ENCODE measurements around the gene C1orf94. TPM values are rescaled to one million over a fixed set of nuclear protein-coding genes. Genes with fewer than 3 reads are reported as not detected.

C1orf94 gene
- total RNA-seq (2014; rRNA removed; shearing (Covaris generic)), result 0.39 TPM in 1 of 2 replicates, not detected in the other

- H3K9me3 ChIP-seq (replicated peaks), result no peaks in the 10 kb centered on the region
- 0 out of 2 replicates have a peak, but pooled peaks cover 4% of the 10 kb centered on the region for H3K27me3 ChIP-seq (replicated peaks)
- no peaks in the 10 kb centered on the region for H3K4me1 ChIP-seq (replicated peaks)
- no peak for DNase-seq (ENCODE audit: low read depth in 1 of 2, low spot score in 2 of 2)
- no peak within 1 kb of the TSS for H3K4me3 ChIP-seq
- H3K27ac ChIP-seq, result no peak within 1 kb of the TSS
- H3K36me3 ChIP-seq, result no peaks in the 10 kb centered on the region
Observed at GRCh38 chr1:34176830-34177603, at the start of gene C1orf94. C1orf94 (plus strand) TSS chr1:34176907; CDS start chr1:34177790, 883 bp downstream.

- peak in 1 of 2 experiments; percentile 32 for DNase-seq (ENCODE audit: low read depth in 1 of 2, low spot score in 2 of 2)
- H3K27me3 ChIP-seq (replicated peaks), result no peaks in the 10 kb centered on the region
- no peak overlapping the region for H3K27ac ChIP-seq
- H3K36me3 ChIP-seq, result no peaks in the 10 kb centered on the region
- H3K4me1 ChIP-seq (replicated peaks), result no peaks in the 10 kb centered on the region
- H3K9me3 ChIP-seq (replicated peaks), result no peaks in the 10 kb centered on the region
- no peak overlapping the region for H3K4me3 ChIP-seq
Observed at GRCh38 chr1:34127006-34128000, 49.4 kb upstream of the C1orf94 start.

- no peak overlapping the region for H3K4me3 ChIP-seq
Observed at GRCh38 chr1:34128186-34128889, 48.4 kb upstream of the C1orf94 start.

GRCh38 chr1:34129630-34130029 lies 47.1 kb upstream of the C1orf94 start:
- Histone ChIP-seq H3K27ac (no peak overlapping the region), H3K9me3 (replicated peaks) (no peaks in the 10 kb centered on the region), H3K36me3 (no peaks in the 10 kb centered on the region), H3K27me3 (replicated peaks) (no peaks in the 10 kb centered on the region), H3K4me3 (no peak overlapping the region), H3K4me1 (replicated peaks) (no peaks in the 10 kb centered on the region)
- DNase-seq (ENCODE audit: low read depth in 1 of 2, low spot score in 2 of 2), result peak in 1 of 2 experiments; percentile 16

More at GRCh38 chr1:34128186-34128889, 48.4 kb upstream of the C1orf94 start:
- H3K27me3 ChIP-seq (replicated peaks), result no peaks in the 10 kb centered on the region
- H3K4me1 ChIP-seq (replicated peaks), result no peaks in the 10 kb centered on the region
- H3K36me3 ChIP-seq, result no peaks in the 10 kb centered on the region
- no peak overlapping the region for H3K27ac ChIP-seq
- peak in 1 of 2 experiments; percentile 36 for DNase-seq (ENCODE audit: low read depth in 1 of 2, low spot score in 2 of 2)
- no peaks in the 10 kb centered on the region for H3K9me3 ChIP-seq (replicated peaks)

- Histone ChIP-seq H3K36me3 (no peaks in the 10 kb centered on the region), H3K9me3 (replicated peaks) (no peaks in the 10 kb centered on the region), H3K27me3 (replicated peaks) (no peaks in the 10 kb centered on the region), H3K4me1 (replicated peaks) (no peaks in the 10 kb centered on the region), H3K27ac (no peak overlapping the region), H3K4me3 (no peak overlapping the region)
- peak in 1 of 2 experiments; percentile 19 for DNase-seq (ENCODE audit: low read depth in 1 of 2, low spot score in 2 of 2)
Observed at GRCh38 chr1:34130306-34130705, 46.4 kb upstream of the C1orf94 start.

- no peaks in the 10 kb centered on the region for H3K9me3 ChIP-seq (replicated peaks)
- H3K27ac ChIP-seq, result no peak overlapping the region
- no peaks in the 10 kb centered on the region for H3K27me3 ChIP-seq (replicated peaks)
- no peaks in the 10 kb centered on the region for H3K36me3 ChIP-seq
- DNase-seq (ENCODE audit: low read depth in 1 of 2, low spot score in 2 of 2), result peak in 1 of 2 experiments; percentile 24
- no peak overlapping the region for H3K4me3 ChIP-seq
- no peaks in the 10 kb centered on the region for H3K4me1 ChIP-seq (replicated peaks)
Observed at GRCh38 chr1:34131396-34132160, 45.1 kb upstream of the C1orf94 start.

- Histone ChIP-seq H3K27ac (no peak overlapping the region), H3K4me1 (replicated peaks) (no peaks in the 10 kb centered on the region), H3K4me3 (no peak overlapping the region), H3K27me3 (replicated peaks) (no peaks in the 10 kb centered on the region), H3K9me3 (replicated peaks) (no peaks in the 10 kb centered on the region), H3K36me3 (no peaks in the 10 kb centered on the region)
- DNase-seq (ENCODE audit: low read depth in 1 of 2, low spot score in 2 of 2), result peak in 1 of 2 experiments; percentile 21
Observed at GRCh38 chr1:34132161-34132420, 44.6 kb upstream of the C1orf94 start.

GRCh38 chr1:34137411-34137810 lies 39.3 kb upstream of the C1orf94 start:
- DNase-seq (ENCODE audit: low read depth in 1 of 2, low spot score in 2 of 2), result peak in 1 of 2 experiments; percentile 25
- Histone ChIP-seq H3K27me3 (replicated peaks) (no peaks in the 10 kb centered on the region), H3K9me3 (replicated peaks) (no peaks in the 10 kb centered on the region), H3K4me1 (replicated peaks) (no peaks in the 10 kb centered on the region), H3K4me3 (no peak overlapping the region), H3K36me3 (no peaks in the 10 kb centered on the region), H3K27ac (no peak overlapping the region)

GRCh38 chr1:34140011-34140676 lies 36.6 kb upstream of the C1orf94 start:
- H3K27me3 ChIP-seq (replicated peaks), result no peaks in the 10 kb centered on the region
- DNase-seq (ENCODE audit: low read depth in 1 of 2, low spot score in 2 of 2), result peak in 1 of 2 experiments; percentile 17
- no peak overlapping the region for H3K4me3 ChIP-seq
- H3K27ac ChIP-seq, result no peak overlapping the region
- no peaks in the 10 kb centered on the region for H3K36me3 ChIP-seq
- H3K9me3 ChIP-seq (replicated peaks), result no peaks in the 10 kb centered on the region
- H3K4me1 ChIP-seq (replicated peaks), result no peaks in the 10 kb centered on the region

GRCh38 chr1:34143975-34144374 lies 32.7 kb upstream of the C1orf94 start:
- no peak overlapping the region for H3K27ac ChIP-seq

GRCh38 chr1:34144766-34145165 lies 31.9 kb upstream of the C1orf94 start:
- no peak overlapping the region for H3K4me3 ChIP-seq
- H3K4me1 ChIP-seq (replicated peaks), result no peaks in the 10 kb centered on the region
- no peak for DNase-seq (ENCODE audit: low read depth in 1 of 2, low spot score in 2 of 2)
- H3K36me3 ChIP-seq, result no peaks in the 10 kb centered on the region
- no peaks in the 10 kb centered on the region for H3K9me3 ChIP-seq (replicated peaks)
- no peaks in the 10 kb centered on the region for H3K27me3 ChIP-seq (replicated peaks)
- H3K27ac ChIP-seq, result no peak overlapping the region

More at GRCh38 chr1:34143975-34144374, 32.7 kb upstream of the C1orf94 start:
- H3K9me3 ChIP-seq (replicated peaks), result no peaks in the 10 kb centered on the region
- H3K4me3 ChIP-seq, result no peak overlapping the region
- H3K27me3 ChIP-seq (replicated peaks), result no peaks in the 10 kb centered on the region
- no peaks in the 10 kb centered on the region for H3K36me3 ChIP-seq
- H3K4me1 ChIP-seq (replicated peaks), result no peaks in the 10 kb centered on the region
- DNase-seq (ENCODE audit: low read depth in 1 of 2, low spot score in 2 of 2), result no peak

- Histone ChIP-seq H3K27me3 (replicated peaks) (no peaks in the 10 kb centered on the region), H3K9me3 (replicated peaks) (no peaks in the 10 kb centered on the region), H3K4me1 (replicated peaks) (no peaks in the 10 kb centered on the region), H3K4me3 (no peak overlapping the region), H3K27ac (no peak overlapping the region), H3K36me3 (no peaks in the 10 kb centered on the region)
- DNase-seq (ENCODE audit: low read depth in 1 of 2, low spot score in 2 of 2), result no peak
Observed at GRCh38 chr1:34147301-34147700, 29.4 kb upstream of the C1orf94 start.

All from SJSA1 (cell line).